SU-DHL-6 (cell line): Measurements from ENCODE around the gene TCTN2.

ENCODE experiments used
- EZH2phosphoT487 ChIP-seq: fragments of 200-600 bp; sonication (generic), shearing (Covaris generic); conservative IDR thresholded peaks from 2 replicates; pipeline ENCODE4 v1.6.1; 2018; ENCODE audit warnings: mild to moderate bottlenecking, antibody characterized with exemption, low read length, moderate library complexity, mixed read lengths
- TF ChIP-seq, protein P1 (sequence below): fragments of 200-600 bp; sonication (generic); IDR thresholded peaks from one replicate; pipeline ENCODE4 v1.5.1; 2017; ENCODE audit warnings: antibody characterized with exemption, mild to moderate bottlenecking, low read length, moderate library complexity; ENCODE audit not compliant: insufficient read depth, poor library complexity, severe bottlenecking

DNA sequence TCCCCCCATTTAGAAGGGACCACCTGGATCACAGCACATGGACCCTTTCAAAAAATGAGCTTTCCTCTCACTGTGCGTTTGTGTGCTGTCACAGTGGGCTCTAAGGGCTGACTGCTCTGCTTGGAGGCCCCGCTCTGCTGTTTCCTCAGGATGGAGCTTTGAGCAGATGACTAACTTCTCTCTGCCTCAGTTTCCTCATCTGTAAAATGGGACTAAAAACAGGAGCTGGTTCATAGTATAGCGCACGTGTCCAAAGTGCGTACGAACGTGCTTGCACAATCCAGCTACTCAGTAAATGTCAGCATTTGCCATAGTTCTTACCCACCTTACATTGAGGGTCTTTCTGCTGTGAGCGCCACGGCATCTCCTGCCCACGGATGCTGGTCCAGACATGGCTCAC, 78.4 kb downstream of the TCTN2 start:
- TF ChIP-seq, protein P1, sequence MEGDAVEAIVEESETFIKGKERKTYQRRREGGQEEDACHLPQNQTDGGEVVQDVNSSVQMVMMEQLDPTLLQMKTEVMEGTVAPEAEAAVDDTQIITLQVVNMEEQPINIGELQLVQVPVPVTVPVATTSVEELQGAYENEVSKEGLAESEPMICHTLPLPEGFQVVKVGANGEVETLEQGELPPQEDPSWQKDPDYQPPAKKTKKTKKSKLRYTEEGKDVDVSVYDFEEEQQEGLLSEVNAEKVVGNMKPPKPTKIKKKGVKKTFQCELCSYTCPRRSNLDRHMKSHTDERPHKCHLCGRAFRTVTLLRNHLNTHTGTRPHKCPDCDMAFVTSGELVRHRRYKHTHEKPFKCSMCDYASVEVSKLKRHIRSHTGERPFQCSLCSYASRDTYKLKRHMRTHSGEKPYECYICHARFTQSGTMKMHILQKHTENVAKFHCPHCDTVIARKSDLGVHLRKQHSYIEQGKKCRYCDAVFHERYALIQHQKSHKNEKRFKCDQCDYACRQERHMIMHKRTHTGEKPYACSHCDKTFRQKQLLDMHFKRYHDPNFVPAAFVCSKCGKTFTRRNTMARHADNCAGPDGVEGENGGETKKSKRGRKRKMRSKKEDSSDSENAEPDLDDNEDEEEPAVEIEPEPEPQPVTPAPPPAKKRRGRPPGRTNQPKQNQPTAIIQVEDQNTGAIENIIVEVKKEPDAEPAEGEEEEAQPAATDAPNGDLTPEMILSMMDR: no peak
- TF ChIP-seq EZH2phosphoT487: no peak
